Esophagus squamous epithelium (tissue), 4 donors: ENCODE data around the gene C4A.

Experiments
- POLR2A ChIP-seq, 4 donors: fragments of 450-650 bp; IDR thresholded peaks; one replicate each; pipeline ENCODE4 v1.6.1; 2017; ENCODE audit warnings: antibody characterized with exemption in 4 of 4, mild to moderate bottlenecking in 4 of 4, moderate library complexity in 3 of 4
- TF ChIP-seq, protein P1 (sequence below), 6 experiments: fragments of 450-650 bp in 4 of 6; fragments of 200-600 bp in 2 of 6; sonication (generic) in 2 of 6; IDR thresholded peaks; one replicate each; pipeline ENCODE4 v1.5.1; 2016 to 2019; ENCODE audit warnings: antibody characterized with exemption in 6 of 6, mild to moderate bottlenecking in 4 of 6, moderate library complexity in 4 of 6

DNA sequence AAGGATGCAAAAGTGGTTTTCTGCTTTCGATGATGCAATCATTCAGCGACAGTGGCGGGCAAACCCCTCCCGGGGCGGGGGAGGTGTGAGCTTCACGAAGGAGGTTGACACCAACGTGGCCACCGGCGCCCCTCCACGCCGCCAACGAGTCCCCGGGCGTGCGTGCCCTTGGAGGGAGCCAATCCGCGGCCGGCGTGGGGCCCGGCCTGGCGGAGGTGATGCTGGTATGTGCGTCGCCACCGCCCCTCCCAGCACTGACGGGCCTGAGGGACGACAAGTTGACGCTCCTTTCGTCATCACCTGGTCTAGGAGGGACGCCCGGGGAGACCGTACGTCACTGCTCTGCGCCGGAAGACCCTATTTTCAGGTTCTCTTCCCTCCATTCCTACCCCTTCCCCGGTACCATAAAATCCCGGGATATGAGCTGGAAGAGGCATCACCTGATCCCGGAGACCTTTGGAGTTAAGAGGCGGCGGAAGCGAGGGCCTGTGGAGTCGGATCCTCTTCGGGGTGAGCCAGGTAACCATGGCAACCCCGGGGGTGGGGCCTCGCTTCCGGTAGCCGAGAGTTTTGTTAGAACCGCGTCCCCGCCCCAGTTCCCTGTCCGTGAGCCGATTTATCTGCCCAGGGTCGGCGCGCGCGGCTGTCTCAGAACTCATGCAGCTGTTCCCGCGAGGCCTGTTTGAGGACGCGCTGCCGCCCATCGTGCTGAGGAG lies 9.7 kb upstream of the C4A start, which contains the start of gene DXO:
- TF ChIP-seq, protein P1, sequence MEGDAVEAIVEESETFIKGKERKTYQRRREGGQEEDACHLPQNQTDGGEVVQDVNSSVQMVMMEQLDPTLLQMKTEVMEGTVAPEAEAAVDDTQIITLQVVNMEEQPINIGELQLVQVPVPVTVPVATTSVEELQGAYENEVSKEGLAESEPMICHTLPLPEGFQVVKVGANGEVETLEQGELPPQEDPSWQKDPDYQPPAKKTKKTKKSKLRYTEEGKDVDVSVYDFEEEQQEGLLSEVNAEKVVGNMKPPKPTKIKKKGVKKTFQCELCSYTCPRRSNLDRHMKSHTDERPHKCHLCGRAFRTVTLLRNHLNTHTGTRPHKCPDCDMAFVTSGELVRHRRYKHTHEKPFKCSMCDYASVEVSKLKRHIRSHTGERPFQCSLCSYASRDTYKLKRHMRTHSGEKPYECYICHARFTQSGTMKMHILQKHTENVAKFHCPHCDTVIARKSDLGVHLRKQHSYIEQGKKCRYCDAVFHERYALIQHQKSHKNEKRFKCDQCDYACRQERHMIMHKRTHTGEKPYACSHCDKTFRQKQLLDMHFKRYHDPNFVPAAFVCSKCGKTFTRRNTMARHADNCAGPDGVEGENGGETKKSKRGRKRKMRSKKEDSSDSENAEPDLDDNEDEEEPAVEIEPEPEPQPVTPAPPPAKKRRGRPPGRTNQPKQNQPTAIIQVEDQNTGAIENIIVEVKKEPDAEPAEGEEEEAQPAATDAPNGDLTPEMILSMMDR (IDR thresholded peaks at IDR 0.05) = no peak
- TF ChIP-seq POLR2A (IDR thresholded peaks at IDR 0.05) = peak in 3 of 4 donors; percentile 57 to 67 (median 57)
